WTC11 (cell line): ENCODE measurements around the gene TSPAN18. TPM values are rescaled to one million over a fixed set of nuclear protein-coding genes. Genes with fewer than 3 reads are reported as not detected.

Source experiments
- ATAC-seq: fragments of 200-7000 bp; cut with Tn5 transposase; 2 replicates; pipeline ENCODE4 v1.10.0; 2021; ENCODE audit warnings: mild to moderate bottlenecking, moderate library complexity
- CTCF ChIA-PET: fragments of 300-600 bp; sonication (Branson Sonifier 250); formaldehyde crosslinking; loops from one replicate; lab custom pipeline; 2021; ENCODE audit warnings: antibody characterized with exemption; lab: Charles Lee
- POLR2A ChIA-PET: fragments of 350-600 bp; sonication (Branson Sonifier 250); formaldehyde crosslinking; loops from one replicate; lab custom pipeline; 2021; ENCODE audit warnings: antibody characterized with exemption; lab: Charles Lee
- DNase-seq: peaks from one replicate; pipeline ENCODE4 v3.0.0; 2021; ENCODE audit warnings: low spot score
- H3K27ac Mint-ChIP-seq: 2 replicates; pipeline ENCODE4 v1.8.0; 2021; ENCODE audit warnings: mixed read lengths
- H3K27me3 Mint-ChIP-seq: 2 replicates; pipeline ENCODE4 v1.8.0; 2021; ENCODE audit warnings: low read depth, mild to moderate bottlenecking, moderate library complexity, mixed read lengths
- H3K36me3 Mint-ChIP-seq: 2 replicates; pipeline ENCODE4 v1.8.0; 2021; ENCODE audit warnings: mixed read lengths
- H3K4me1 Mint-ChIP-seq: 2 replicates; pipeline ENCODE4 v1.8.0; 2022; ENCODE audit warnings: mixed read lengths
- H3K4me3 Mint-ChIP-seq: 2 replicates; pipeline ENCODE4 v1.8.0; 2021; ENCODE audit warnings: mild to moderate bottlenecking, moderate library complexity, mixed read lengths
- H3K9me3 Mint-ChIP-seq: 2 replicates; pipeline ENCODE4 v1.8.0; 2021; ENCODE audit warnings: mixed read lengths
- EMX1 ChIP-seq: fragments of 250-450 bp; sonication (Bioruptor Pico); IDR thresholded peaks from 2 replicates; pipeline ENCODE4 v1.8.0; 2021; ENCODE audit warnings: mild to moderate bottlenecking
- GTF2I ChIP-seq: fragments of 250-450 bp; sonication (Bioruptor Pico); conservative IDR thresholded peaks from 2 replicates; pipeline ENCODE4 v1.4.0; 2021; ENCODE audit warnings: mild to moderate bottlenecking
- KAT7 ChIP-seq: sonication (generic); formaldehyde crosslinking; IDR thresholded peaks from 2 replicates; pipeline ENCODE4 v1.8.1; 2023; ENCODE audit warnings: missing genetic modification reagents, mild to moderate bottlenecking, borderline replicate concordance
- MXD4 ChIP-seq: fragments of 250-450 bp; sonication (Bioruptor Pico); IDR thresholded peaks from 2 replicates; pipeline ENCODE4 v1.8.0; 2021; ENCODE audit warnings: mild to moderate bottlenecking, moderate library complexity, borderline replicate concordance
- MYBL2 ChIP-seq: sonication (generic); formaldehyde crosslinking; IDR thresholded peaks from 2 replicates; pipeline ENCODE4 v1.8.1; 2023; ENCODE audit warnings: mild to moderate bottlenecking, moderate library complexity, missing genetic modification reagents
- NR1H2 ChIP-seq: sonication (generic); formaldehyde crosslinking; IDR thresholded peaks from 2 replicates; pipeline ENCODE4 v1.9.0; 2021; ENCODE audit warnings: mild to moderate bottlenecking, moderate library complexity, missing genetic modification reagents
- RELA ChIP-seq: sonication (generic); formaldehyde crosslinking; IDR thresholded peaks from 2 replicates; pipeline ENCODE4 v1.8.1; 2022; ENCODE audit warnings: missing genetic modification reagents, mild to moderate bottlenecking, borderline replicate concordance
- TCF7 ChIP-seq: sonication (generic); formaldehyde crosslinking; IDR thresholded peaks from 2 replicates; pipeline ENCODE4 v1.8.0; 2022; ENCODE audit warnings: mild to moderate bottlenecking, low read depth, missing genetic modification reagents, moderate library complexity
- TP53 ChIP-seq: sonication (generic); formaldehyde crosslinking; IDR thresholded peaks from 2 replicates; pipeline ENCODE4 v1.8.1; 2023; ENCODE audit warnings: mild to moderate bottlenecking, missing genetic modification reagents
- ZBTB21 ChIP-seq: sonication (generic); formaldehyde crosslinking; IDR thresholded peaks from 2 replicates; pipeline ENCODE4 v1.8.1; 2023; ENCODE audit warnings: mild to moderate bottlenecking, missing genetic modification reagents, borderline replicate concordance
- ZNF219 ChIP-seq: sonication (generic); formaldehyde crosslinking; IDR thresholded peaks from 2 replicates; pipeline ENCODE4 v1.8.0; 2023; ENCODE audit warnings: missing genetic modification reagents, mild to moderate bottlenecking, borderline replicate concordance
- ZNF423 ChIP-seq: fragments of 250-450 bp; sonication (Bioruptor Pico); IDR thresholded peaks from 2 replicates; pipeline ENCODE4 v2.1.2; 2022; ENCODE audit warnings: mild to moderate bottlenecking, moderate library complexity
- total RNA-seq: library from RNA; stranded (reverse); gene quantifications from 3 replicates; pipeline ENCODE4 v1.2.3, GENCODE V29; 2021
- TF ChIP-seq, protein P1 (sequence below): fragments of 250-450 bp; sonication (Bioruptor Pico); IDR thresholded peaks from 2 replicates; pipeline ENCODE4 v1.9.0; 2021; ENCODE audit warnings: mild to moderate bottlenecking
- TF ChIP-seq, protein P2 (sequence below): sonication (generic); formaldehyde crosslinking; IDR thresholded peaks from 2 replicates; pipeline ENCODE4 v1.8.1; 2022; ENCODE audit warnings: low read depth, mild to moderate bottlenecking, moderate library complexity, missing genetic modification reagents, borderline replicate concordance
- TF ChIP-seq, protein P3 (sequence below): sonication (generic); formaldehyde crosslinking; IDR thresholded peaks from 2 replicates; pipeline ENCODE4 v1.8.1; 2022; ENCODE audit warnings: low read depth, missing genetic modification reagents, borderline replicate concordance
- TF ChIP-seq, protein P4 (sequence below): sonication (generic); formaldehyde crosslinking; IDR thresholded peaks from 2 replicates; pipeline ENCODE4 v1.8.0; 2022; ENCODE audit warnings: mild to moderate bottlenecking, missing genetic modification reagents

The TSPAN18 gene
- total RNA-seq, 1 experiment from 2014 or later: 44.7 TPM

DNA sequence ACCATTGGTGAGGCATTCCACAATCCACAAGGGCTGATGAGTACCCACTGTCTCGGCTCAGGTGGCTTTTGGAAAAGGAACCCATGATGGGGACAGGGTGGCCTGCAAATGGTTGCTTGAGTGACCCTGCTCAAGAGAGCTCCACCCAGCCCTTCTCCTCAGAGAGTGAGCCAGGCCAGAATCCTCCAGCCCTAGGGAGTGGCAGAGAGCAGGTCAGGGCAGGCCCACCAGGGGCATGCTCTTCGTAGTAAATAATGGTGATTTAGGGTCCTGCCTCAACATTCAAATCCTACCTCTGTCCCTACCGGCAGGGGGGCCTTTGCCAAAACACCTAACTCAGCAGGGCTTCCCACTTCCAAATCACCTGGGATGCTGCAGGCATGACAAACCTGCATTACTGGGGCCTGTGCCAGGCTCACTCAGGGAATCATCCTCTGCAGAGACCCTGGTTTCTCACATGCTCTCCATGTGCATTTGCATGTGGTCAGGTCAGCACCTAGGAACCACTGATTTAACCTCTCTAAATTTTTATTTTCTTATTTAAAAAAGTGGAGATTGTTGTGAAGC lies 241.3 kb downstream of the TSPAN18 start:
- Mint-ChIP-seq H3K4me3 (no peak overlapping the region), H3K4me1 (peaks cover 21% of the 10 kb centered on the region), H3K27me3 (no peaks in the 10 kb centered on the region), H3K9me3 (no peaks in the 10 kb centered on the region), H3K27ac (no peak overlapping the region), H3K36me3 (no peaks in the 10 kb centered on the region)
- ATAC-seq (peak; percentile 27; the same call in 1 of the 2 replicates), DNase-seq (no peak)
- POLR2A ChIA-PET: no interaction called here
- CTCF ChIA-PET: interaction anchor here (1.0 to 3.2 kb wide), 5 partner anchors 9 to 54 kb away, joined by 3 to 10 read pairs (median 4); no protein-coding TSS in a partner anchor
- TF ChIP-seq ZNF423 (CRISPR knock-in tag): peak; percentile 63
- TF ChIP-seq, protein P1, sequence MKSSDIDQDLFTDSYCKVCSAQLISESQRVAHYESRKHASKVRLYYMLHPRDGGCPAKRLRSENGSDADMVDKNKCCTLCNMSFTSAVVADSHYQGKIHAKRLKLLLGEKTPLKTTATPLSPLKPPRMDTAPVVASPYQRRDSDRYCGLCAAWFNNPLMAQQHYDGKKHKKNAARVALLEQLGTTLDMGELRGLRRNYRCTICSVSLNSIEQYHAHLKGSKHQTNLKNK (CRISPR knock-in tag): no peak
- TF ChIP-seq MXD4: no peak
- no peak for TF ChIP-seq ZBTB21 (CRISPR knock-in tag)
- no peak for TF ChIP-seq NR1H2 (CRISPR knock-in tag)
- TF ChIP-seq ZNF219: no peak
- TF ChIP-seq TP53: no peak
- TF ChIP-seq, protein P2, sequence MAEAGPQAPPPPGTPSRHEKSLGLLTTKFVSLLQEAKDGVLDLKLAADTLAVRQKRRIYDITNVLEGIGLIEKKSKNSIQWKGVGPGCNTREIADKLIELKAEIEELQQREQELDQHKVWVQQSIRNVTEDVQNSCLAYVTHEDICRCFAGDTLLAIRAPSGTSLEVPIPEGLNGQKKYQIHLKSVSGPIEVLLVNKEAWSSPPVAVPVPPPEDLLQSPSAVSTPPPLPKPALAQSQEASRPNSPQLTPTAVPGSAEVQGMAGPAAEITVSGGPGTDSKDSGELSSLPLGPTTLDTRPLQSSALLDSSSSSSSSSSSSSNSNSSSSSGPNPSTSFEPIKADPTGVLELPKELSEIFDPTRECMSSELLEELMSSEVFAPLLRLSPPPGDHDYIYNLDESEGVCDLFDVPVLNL: no peak

DNA sequence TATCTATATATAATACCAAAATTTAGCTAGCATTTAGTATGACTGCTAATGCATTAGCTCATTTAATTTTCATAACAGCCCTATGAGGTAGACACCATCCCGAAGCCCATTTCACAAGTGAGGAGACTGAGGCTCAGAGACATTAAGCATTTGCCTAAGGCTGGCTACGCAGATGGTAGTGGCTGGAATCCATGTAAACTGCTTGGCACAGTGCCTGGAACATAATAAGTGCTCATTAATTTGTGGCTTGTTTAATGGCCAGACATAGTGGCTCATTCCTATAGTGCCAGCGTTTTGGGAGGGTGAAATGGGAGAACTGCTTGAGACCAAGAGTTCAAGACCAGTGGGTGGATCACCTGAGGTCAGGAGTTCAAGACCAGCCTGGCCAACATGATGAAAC lies 241.7 kb downstream of the TSPAN18 start:
- Mint-ChIP-seq H3K4me3 (no peak overlapping the region), H3K27ac (no peak overlapping the region), H3K27me3 (no peaks in the 10 kb centered on the region), H3K9me3 (no peaks in the 10 kb centered on the region), H3K4me1 (peaks cover 18% of the 10 kb centered on the region), H3K36me3 (no peaks in the 10 kb centered on the region)
- no peak for TF ChIP-seq KAT7 (CRISPR knock-in tag)
- TF ChIP-seq TCF7 (CRISPR knock-in tag): no peak
- TF ChIP-seq MYBL2: no peak
- TF ChIP-seq, protein P3, sequence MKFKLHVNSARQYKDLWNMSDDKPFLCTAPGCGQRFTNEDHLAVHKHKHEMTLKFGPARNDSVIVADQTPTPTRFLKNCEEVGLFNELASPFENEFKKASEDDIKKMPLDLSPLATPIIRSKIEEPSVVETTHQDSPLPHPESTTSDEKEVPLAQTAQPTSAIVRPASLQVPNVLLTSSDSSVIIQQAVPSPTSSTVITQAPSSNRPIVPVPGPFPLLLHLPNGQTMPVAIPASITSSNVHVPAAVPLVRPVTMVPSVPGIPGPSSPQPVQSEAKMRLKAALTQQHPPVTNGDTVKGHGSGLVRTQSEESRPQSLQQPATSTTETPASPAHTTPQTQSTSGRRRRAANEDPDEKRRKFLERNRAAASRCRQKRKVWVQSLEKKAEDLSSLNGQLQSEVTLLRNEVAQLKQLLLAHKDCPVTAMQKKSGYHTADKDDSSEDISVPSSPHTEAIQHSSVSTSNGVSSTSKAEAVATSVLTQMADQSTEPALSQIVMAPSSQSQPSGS (CRISPR knock-in tag): no peak
- no peak for TF ChIP-seq RELA (CRISPR knock-in tag)
- TF ChIP-seq EMX1 (CRISPR knock-in tag): no peak
- TF ChIP-seq, protein P2: no peak
- TF ChIP-seq NR1H2 (CRISPR knock-in tag): no peak
- TF ChIP-seq, protein P4, sequence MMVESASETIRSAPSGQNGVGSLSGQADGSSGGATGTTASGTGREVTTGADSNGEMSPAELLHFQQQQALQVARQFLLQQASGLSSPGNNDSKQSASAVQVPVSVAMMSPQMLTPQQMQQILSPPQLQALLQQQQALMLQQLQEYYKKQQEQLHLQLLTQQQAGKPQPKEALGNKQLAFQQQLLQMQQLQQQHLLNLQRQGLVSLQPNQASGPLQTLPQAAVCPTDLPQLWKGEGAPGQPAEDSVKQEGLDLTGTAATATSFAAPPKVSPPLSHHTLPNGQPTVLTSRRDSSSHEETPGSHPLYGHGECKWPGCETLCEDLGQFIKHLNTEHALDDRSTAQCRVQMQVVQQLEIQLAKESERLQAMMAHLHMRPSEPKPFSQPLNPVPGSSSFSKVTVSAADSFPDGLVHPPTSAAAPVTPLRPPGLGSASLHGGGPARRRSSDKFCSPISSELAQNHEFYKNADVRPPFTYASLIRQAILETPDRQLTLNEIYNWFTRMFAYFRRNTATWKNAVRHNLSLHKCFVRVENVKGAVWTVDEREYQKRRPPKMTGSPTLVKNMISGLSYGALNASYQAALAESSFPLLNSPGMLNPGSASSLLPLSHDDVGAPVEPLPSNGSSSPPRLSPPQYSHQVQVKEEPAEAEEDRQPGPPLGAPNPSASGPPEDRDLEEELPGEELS (CRISPR knock-in tag): no peak
- no peak for TF ChIP-seq GTF2I (CRISPR knock-in tag)
- ChIA-PET CTCF (interaction anchor here (1.2 to 3.2 kb wide), 3 partner anchors 9 to 54 kb away, joined by 4 to 10 read pairs (median 6); no protein-coding TSS in a partner anchor), POLR2A (no interaction called here)
- DNase-seq (no peak), ATAC-seq (no peak)
